Effector memory CD8-positive, alpha-beta T cell (primary cell): ENCODE measurements around the gene PLEK.
"Not testable (repeated sequence)": the region's sequence is repeated elsewhere in the genome, so short reads cannot be mapped to it uniquely, and the experiment has no call there.

ENCODE experiments used
- ATAC-seq: fragments of 150-1000 bp; cut with Tn5 transposase; replicated peaks from 2 replicates; pipeline ENCODE4 v1.10.0; 2021; ENCODE audit warnings: mild to moderate bottlenecking, moderate library complexity
- DNase-seq, 3 experiments: peaks; one replicate each; pipeline ENCODE4 v3.0.0; 2021
- H3K27ac Mint-ChIP-seq, 2 donors: one replicate each; pipeline ENCODE4 v1.8.0; 2022; ENCODE audit warnings: mild to moderate bottlenecking in 2 of 2, mixed read lengths in 2 of 2, moderate library complexity in 2 of 2
- H3K27me3 Mint-ChIP-seq, 2 donors: one replicate each; pipeline ENCODE4 v1.8.0; 2022; ENCODE audit warnings: mixed read lengths in 2 of 2
- H3K36me3 Mint-ChIP-seq: one replicate; pipeline ENCODE4 v1.8.0; 2022; ENCODE audit warnings: mild to moderate bottlenecking, moderate library complexity, mixed read lengths; ENCODE audit not compliant: insufficient read depth
- H3K4me1 Mint-ChIP-seq, 2 donors: one replicate each; pipeline ENCODE4 v1.8.0; 2022; ENCODE audit warnings: low read depth in 2 of 2, mixed read lengths in 2 of 2
- H3K4me3 Mint-ChIP-seq, 2 donors: one replicate each; pipeline ENCODE4 v1.8.0; 2022; ENCODE audit warnings: mild to moderate bottlenecking in 2 of 2, mixed read lengths in 2 of 2, moderate library complexity in 2 of 2
- H3K9me3 Mint-ChIP-seq, 2 donors: one replicate each; pipeline ENCODE4 v1.8.0; 2022; ENCODE audit warnings: mixed read lengths in 2 of 2

Gene PLEK

DNA sequence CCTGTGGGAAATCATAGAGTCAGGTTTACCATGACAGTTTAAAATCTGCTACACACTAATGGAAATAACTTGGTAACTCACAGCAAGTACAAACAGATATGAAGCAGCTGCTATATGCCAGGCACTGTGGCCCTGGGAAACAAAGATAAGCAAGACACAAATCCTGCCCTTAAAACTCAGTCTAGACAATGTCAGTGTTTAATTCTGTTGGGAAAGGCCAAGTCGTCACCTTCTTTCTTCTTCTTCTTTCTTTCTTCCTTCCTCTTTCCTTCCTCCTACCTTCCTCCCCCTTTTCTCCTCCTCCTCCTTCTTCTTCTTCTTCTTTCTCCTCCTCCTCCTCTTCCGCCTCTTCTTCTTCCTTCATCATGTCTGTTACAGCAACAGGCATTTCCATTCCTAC is 26.8 kb downstream of the PLEK start:
- H3K27me3 Mint-ChIP-seq: no peaks in the 10 kb centered on the region
- ATAC-seq (no peak), DNase-seq (no peak)
- H3K27ac Mint-ChIP-seq: peak overlapping the region; percentile 6 to 92
- peaks cover 57 to 73% of the 10 kb centered on the region in 2 donors for H3K4me1 Mint-ChIP-seq
- H3K36me3 Mint-ChIP-seq: peaks cover 94% of the 10 kb centered on the region
- H3K9me3 Mint-ChIP-seq: no peaks in the 10 kb centered on the region
- peak overlapping the region in 1 of 2 donors; percentile 25 for H3K4me3 Mint-ChIP-seq

DNA sequence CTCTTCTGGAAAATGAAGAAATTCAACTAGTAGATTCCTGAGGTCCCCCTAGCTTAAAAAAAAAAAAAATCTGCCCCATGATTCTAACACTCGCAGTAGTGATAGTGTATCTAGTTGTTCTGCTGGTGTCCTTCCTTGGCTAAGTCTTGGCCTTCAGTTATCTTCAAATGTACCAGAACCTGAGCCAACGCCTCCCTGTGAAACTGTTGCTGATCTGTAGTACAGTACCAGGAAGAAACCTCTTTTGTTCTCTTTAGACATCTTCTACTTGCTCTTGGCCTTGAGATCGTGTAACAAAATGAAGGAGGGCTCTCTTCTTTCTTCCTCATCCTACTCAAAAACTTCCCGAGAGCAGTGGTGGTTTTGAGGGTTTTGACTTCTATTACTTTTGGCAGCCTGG is 31.0 kb downstream of the PLEK start:
- Mint-ChIP-seq H3K4me1 (peaks cover 35 to 75% of the 10 kb centered on the region in 2 donors), H3K27ac (peak overlapping the region; percentile 67 to 75), H3K4me3 (no peak overlapping the region), H3K27me3 (no peaks in the 10 kb centered on the region), H3K36me3 (peaks cover 73% of the 10 kb centered on the region), H3K9me3 (peaks cover 8 to 9% of the 10 kb centered on the region in 2 donors)
- ATAC-seq (no peak), DNase-seq (no peak)

DNA sequence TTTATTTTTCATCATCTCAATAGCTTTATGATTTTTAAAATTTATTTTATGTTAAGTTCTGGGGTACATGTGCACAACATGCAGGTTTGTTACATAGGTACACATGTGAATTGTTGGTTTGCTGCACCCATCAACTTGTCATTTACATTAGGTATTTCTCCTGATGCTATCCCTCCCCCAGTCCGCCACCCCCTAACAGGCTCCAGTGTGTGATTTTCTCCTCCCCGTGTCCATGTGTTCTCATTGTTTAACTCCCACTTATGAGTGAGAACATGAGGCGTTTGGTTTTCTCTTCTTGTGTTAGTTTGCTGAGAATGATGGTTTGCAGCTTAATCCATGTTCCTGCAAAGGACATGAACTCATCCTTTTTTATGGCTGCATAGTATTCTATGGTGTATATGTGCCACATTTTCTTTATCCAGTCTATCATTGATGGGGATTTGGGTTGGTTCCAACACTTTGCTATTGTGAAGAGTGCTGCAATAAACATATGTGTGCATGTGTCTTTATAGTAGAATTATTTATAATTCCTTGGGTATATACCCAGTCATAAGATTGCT is 32.7 kb downstream of the PLEK start:
- Mint-ChIP-seq H3K9me3 (peaks cover 12 to 13% of the 10 kb centered on the region in 2 donors), H3K4me1 (peaks cover 41 to 78% of the 10 kb centered on the region in 2 donors), H3K27ac (peak overlapping the region; percentile 75 to 80), H3K36me3 (peaks cover 58% of the 10 kb centered on the region)
- not testable (repeated sequence) for ATAC-seq, H3K4me3 Mint-ChIP-seq, H3K27me3 Mint-ChIP-seq, DNase-seq

DNA sequence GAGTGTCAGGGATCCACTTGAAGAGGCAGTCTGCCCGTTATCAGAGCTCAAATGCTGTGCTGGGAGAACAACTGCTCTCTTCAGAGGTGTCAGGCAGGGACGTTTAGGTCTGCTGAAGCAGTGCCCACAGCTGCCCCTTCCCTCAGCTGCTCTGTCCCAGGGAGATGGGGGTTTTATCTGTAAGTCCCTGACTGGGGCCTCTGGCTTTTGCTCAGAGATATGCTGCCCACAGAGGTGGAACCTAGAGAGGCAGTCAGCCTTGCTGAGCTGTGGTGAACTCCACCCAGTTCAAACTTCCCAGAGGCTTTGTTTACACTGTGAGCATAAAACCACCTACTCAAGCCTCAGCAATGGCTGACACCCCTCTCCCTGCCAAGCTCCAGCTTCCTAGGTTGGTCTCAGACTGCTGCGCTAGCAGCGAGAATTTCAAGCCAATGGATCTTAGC is 38.1 kb downstream of the PLEK start:
- H3K36me3 Mint-ChIP-seq: peaks cover 11% of the 10 kb centered on the region
- H3K27ac Mint-ChIP-seq: peak overlapping the region; percentile 83 to 92
- ATAC-seq (peak; percentile 66), DNase-seq (no peak)
- H3K9me3 Mint-ChIP-seq: peaks cover 20 to 21% of the 10 kb centered on the region in 2 donors
- H3K4me3 Mint-ChIP-seq: peak overlapping the region; percentile 75 to 79
- peaks cover 52 to 90% of the 10 kb centered on the region in 2 donors for H3K4me1 Mint-ChIP-seq
- H3K27me3 Mint-ChIP-seq: no peaks in the 10 kb centered on the region

GRCh38 chr2:68404164-68404563 is 39.1 kb downstream of the PLEK start:
- no peak for DNase-seq
- peak overlapping the region; percentile 75 to 79 for H3K4me3 Mint-ChIP-seq
- H3K9me3 Mint-ChIP-seq: peaks cover 18 to 24% of the 10 kb centered on the region in 2 donors
- peaks cover 54 to 86% of the 10 kb centered on the region in 2 donors for H3K4me1 Mint-ChIP-seq
- H3K27ac Mint-ChIP-seq: peak overlapping the region; percentile 83 to 92
- no peak for ATAC-seq
- H3K36me3 Mint-ChIP-seq: peaks cover 9% of the 10 kb centered on the region
- no peaks in the 10 kb centered on the region for H3K27me3 Mint-ChIP-seq

DNA sequence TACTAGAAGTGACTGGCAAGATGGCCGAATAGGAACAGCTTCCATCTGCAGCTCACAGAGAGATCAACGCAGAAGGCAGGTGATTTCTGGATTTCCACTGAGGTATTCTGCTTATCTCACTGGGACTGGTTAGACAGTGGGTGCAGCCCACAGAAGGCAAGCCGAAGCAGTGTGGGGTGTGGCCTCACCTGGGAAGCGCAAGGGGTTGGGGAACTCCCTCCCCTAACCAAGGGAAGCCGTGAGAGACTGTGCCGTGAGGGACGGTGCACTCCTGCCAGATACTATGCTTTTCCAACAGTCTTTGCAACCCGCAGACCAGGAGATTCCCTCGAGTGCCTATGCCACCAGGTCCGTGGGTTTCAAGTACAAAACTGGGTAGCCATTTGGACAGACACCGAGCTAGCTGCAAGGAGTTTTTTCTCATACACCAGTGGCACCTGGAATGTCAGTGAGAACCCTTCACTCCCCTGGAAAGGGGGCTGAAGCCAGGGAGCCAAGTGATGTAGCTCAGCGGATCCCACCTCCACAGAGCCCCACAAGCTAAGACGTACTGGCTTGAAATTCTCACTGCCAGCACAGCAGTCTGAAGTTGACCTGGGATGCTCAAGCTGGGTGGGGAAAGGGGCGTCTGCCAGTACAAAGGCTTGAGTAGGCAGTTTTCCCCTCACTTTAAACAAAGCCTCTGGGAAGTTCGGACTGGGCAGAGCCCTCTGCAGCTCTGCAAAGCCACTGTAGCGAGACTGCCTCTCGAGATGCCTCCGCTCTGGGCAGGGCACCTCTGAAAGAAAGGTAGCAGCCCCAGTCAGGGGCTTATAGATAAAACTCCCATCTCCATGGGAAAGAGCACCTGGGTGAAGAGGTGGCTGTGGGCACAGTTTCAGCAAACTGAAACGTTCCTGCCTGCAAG is 40.1 kb downstream of the PLEK start:
- peak in 2 of 3 experiments; percentile 26 to 27 for DNase-seq
- H3K9me3 Mint-ChIP-seq: peaks cover 16 to 24% of the 10 kb centered on the region in 2 donors
- ATAC-seq: peak; percentile 82
- H3K4me3 Mint-ChIP-seq: peak overlapping the region; percentile 75 to 79
- no peaks in the 10 kb centered on the region for H3K27me3 Mint-ChIP-seq
- peak overlapping the region; percentile 83 to 92 for H3K27ac Mint-ChIP-seq
- H3K4me1 Mint-ChIP-seq: peaks cover 57 to 89% of the 10 kb centered on the region in 2 donors
- peaks cover 9% of the 10 kb centered on the region for H3K36me3 Mint-ChIP-seq

DNA sequence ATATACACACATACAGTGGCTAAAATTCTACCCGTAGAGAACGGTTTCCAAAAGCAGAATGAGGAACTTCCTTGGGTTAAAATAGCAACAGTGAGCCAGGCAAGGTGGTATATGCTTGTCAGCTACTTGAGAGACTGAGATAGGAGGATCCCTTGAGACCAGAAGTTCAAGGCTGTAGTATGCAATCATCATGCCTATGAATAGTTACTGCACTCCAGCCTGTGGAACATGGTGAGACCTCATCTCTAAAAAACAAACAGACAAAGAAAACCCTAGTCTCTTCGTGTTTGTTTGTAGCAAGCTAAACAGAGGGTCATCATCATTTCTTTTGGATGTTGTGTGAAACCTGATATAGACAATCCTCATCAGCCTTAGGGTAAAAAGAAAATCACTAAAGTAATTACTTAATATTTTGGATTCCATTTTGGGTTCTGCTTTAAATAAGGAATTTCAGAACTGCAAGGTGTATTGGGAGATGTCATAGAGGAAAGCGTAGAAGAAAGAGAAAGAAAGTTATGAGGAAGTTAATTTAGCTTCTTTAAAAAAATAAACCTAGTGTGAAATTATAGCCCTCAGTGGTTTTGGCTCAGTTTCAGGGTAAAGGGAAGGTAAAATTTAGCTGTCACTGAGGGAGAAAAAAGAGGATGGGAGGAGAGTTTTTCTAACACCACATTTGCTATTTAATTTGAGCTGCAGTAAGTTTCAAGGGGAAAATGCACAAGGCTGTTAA is 46.5 kb downstream of the PLEK start:
- Mint-ChIP-seq H3K27ac (peak overlapping the region; percentile 72 to 83), H3K36me3 (no peaks in the 10 kb centered on the region), H3K4me3 (peak overlapping the region; percentile 56 to 69), H3K9me3 (peaks cover 7 to 8% of the 10 kb centered on the region in 2 donors), H3K27me3 (no peaks in the 10 kb centered on the region), H3K4me1 (peaks cover 36 to 68% of the 10 kb centered on the region in 2 donors)
- no peak for DNase-seq
- ATAC-seq: peak; percentile 66

DNA sequence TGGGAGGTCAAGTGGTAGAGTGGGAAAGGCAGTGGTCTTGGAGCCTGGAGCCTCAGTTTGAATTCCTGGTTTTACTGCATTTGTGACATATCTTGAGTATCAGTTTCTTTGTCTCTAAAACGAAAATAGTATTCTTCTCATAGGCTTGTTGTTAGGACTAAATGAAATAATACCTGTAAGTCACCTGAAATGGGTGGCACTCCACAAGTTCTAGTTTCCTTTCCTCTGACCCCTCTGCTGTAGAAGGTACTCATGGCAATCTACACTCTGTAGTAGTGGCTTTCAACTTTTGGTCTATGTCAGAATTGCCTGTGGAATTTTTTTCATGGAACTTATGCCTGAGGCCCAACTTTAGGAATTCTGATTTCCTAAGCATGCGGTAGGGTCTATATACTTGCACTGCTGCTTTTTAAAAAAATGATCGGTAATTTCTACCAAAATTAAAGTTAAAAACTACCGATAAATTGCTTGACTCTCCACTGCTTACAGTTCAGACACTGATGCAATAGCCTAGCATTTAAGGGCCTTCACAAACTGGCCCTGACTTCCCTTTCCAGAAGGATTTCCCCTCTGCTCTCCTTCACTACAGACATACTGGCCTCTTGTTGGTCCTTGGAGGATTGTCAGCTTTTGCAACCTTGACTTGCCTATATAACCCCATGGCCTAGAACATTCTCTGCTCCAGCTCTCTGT is 47.2 kb downstream of the PLEK start:
- no peak for DNase-seq
- H3K4me1 Mint-ChIP-seq: peaks cover 41 to 68% of the 10 kb centered on the region in 2 donors

GRCh38 chr2:68413466-68413865 is 48.4 kb downstream of the PLEK start:
- Mint-ChIP-seq H3K27ac (peak overlapping the region; percentile 65 to 91), H3K4me1 (peaks cover 47 to 70% of the 10 kb centered on the region in 2 donors)

More for the DNA sequence above, 47.2 kb downstream of the PLEK start:
- peak overlapping the region; percentile 72 to 91 for H3K27ac Mint-ChIP-seq
- ATAC-seq: no peak
- peaks cover 5 to 8% of the 10 kb centered on the region in 2 donors for H3K9me3 Mint-ChIP-seq
- H3K4me3 Mint-ChIP-seq: peak overlapping the region; percentile 56 to 69
- no peaks in the 10 kb centered on the region for H3K27me3 Mint-ChIP-seq
- H3K36me3 Mint-ChIP-seq: no peaks in the 10 kb centered on the region

GRCh38 chr2:68414452-68414851 is 49.4 kb downstream of the PLEK start:
- H3K36me3 Mint-ChIP-seq: peaks cover 3% of the 10 kb centered on the region
- H3K9me3 Mint-ChIP-seq: peaks cover 0 to 1% of the 10 kb centered on the region in 2 donors
- peak overlapping the region in 1 of 2 donors; percentile 91 for H3K27ac Mint-ChIP-seq
- no peaks in the 10 kb centered on the region for H3K27me3 Mint-ChIP-seq
- H3K4me3 Mint-ChIP-seq: no peak overlapping the region
- ATAC-seq: no peak
- peaks cover 52 to 72% of the 10 kb centered on the region in 2 donors for H3K4me1 Mint-ChIP-seq
- no peak for DNase-seq

More at GRCh38 chr2:68413466-68413865, 48.4 kb downstream of the PLEK start:
- Mint-ChIP-seq H3K36me3 (no peaks in the 10 kb centered on the region), H3K9me3 (peaks cover under 1 to 2% of the 10 kb centered on the region in 2 donors), H3K27me3 (no peaks in the 10 kb centered on the region), H3K4me3 (peak overlapping the region in 1 of 2 donors; percentile 61)
- no peak for ATAC-seq
- no peak for DNase-seq

DNA sequence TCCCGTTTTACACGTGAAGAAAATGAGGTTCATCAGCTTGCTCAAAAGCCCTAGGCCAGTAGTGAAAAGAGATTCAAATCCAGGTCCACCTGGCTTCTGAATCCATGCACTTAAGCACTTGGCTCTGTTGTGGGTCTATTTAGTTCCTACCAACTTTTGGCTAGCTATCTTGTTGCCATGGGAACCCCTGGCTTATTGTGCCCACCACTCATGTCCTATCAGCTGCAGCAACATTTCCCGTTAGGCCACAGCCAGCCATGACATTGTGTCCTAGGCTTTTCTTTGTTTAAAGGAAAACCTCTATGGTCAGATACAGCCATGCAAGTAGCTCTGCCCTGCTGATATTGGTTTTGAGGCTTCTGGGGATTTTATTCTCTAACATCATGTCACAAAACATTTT is 49.8 kb downstream of the PLEK start:
- Mint-ChIP-seq H3K4me1 (peaks cover 53 to 72% of the 10 kb centered on the region in 2 donors), H3K4me3 (no peak overlapping the region), H3K9me3 (no peaks in the 10 kb centered on the region), H3K36me3 (peaks cover 3% of the 10 kb centered on the region), H3K27ac (peak overlapping the region in 1 of 2 donors; percentile 91), H3K27me3 (no peaks in the 10 kb centered on the region)
- no peak for ATAC-seq
- DNase-seq: no peak

GRCh38 chr2:68415521-68415920 is 50.4 kb downstream of the PLEK start:
- Mint-ChIP-seq H3K4me3 (no peak overlapping the region), H3K27me3 (no peaks in the 10 kb centered on the region), H3K9me3 (no peaks in the 10 kb centered on the region), H3K4me1 (peaks cover 47 to 65% of the 10 kb centered on the region in 2 donors), H3K27ac (peak overlapping the region in 1 of 2 donors; percentile 57), H3K36me3 (peaks cover 3% of the 10 kb centered on the region)
- ATAC-seq (no peak), DNase-seq (no peak)
